Subcutaneous abdominal adipose tissue (tissue), 5 donors: ENCODE measurements around the gene SDCBP2.

Experiments
- H3K27ac ChIP-seq: one replicate; pipeline ENCODE4 v1.7.0; 2013; ENCODE audit warnings: low read depth, mild to moderate bottlenecking, inconsistent platforms, low read length, moderate library complexity
- H3K27me3 ChIP-seq, 5 donors: one replicate each; pipeline ENCODE4 v1.7.0; 2013; ENCODE audit warnings: low read length in 5 of 5, inconsistent platforms in 1 of 5; ENCODE audit not compliant: control insufficient read depth in 5 of 5, insufficient read depth in 4 of 5
- H3K36me3 ChIP-seq, 5 donors: one replicate each; pipeline ENCODE4 v1.7.0; 2013; ENCODE audit warnings: low read length in 5 of 5; ENCODE audit not compliant: control insufficient read depth in 5 of 5, insufficient read depth in 5 of 5
- H3K4me1 ChIP-seq, 5 donors: one replicate each; pipeline ENCODE4 v1.7.0; 2013; ENCODE audit warnings: low read length in 5 of 5, mild to moderate bottlenecking in 3 of 5, moderate library complexity in 1 of 5; ENCODE audit not compliant: control insufficient read depth in 5 of 5, insufficient read depth in 5 of 5
- H3K4me3 ChIP-seq, 5 donors: one replicate each; pipeline ENCODE4 v1.7.0; 2013; ENCODE audit warnings: low read length in 5 of 5, low read depth in 1 of 5
- H3K9ac ChIP-seq, 5 donors: one replicate each; pipeline ENCODE4 v1.7.0; 2013; ENCODE audit warnings: low read length in 5 of 5, mild to moderate bottlenecking in 4 of 5, moderate library complexity in 3 of 5
- H3K9me3 ChIP-seq, 5 donors: one replicate each; pipeline ENCODE4 v1.7.0; 2013; ENCODE audit warnings: low read length in 5 of 5; ENCODE audit not compliant: control insufficient read depth in 5 of 5
- donor health status: healthy.
- donor health status: healthy.
- donor health status: healthy.
- donor health status: healthy.
- donor health status: healthy.

Gene SDCBP2

DNA sequence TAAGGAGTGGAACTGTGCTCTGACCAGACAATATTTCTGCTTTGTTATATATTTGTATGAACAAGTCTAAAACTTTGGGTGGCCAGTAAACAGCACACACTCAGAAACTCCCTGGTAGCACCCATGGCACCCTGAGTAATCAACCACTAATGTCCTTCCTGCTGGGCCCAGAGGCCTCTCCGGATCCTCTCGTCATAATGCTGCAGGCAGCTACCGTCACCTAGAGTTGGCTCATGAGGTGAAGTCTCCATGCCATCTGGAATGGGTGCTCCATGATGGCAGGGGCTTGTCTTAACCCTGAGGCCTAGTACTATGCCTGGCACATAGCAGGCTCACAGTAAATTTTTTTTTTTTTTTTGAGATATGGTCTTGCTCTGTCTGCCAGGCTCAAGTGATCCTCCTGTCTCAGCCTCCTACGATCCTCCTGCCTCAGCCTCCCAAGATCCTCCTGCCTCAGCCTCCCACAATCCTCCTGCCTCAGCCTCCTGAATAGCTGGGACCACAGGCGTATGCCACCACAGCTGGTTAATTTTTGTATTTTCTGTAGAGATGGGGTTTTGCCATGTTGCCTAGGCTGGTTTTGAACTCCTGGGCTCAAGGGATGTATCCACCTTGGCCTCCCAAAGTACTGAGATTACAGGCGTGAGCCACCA, 3.0 kb upstream of the SDCBP2 start:
- H3K4me1 ChIP-seq: peaks cover 20 to 87% (median 51%) of the 10 kb centered on the region in 5 donors
- peak overlapping the region; percentile 100 for H3K27ac ChIP-seq
- peaks cover 0 to 8% (median 3%) of the 10 kb centered on the region in 5 donors for H3K36me3 ChIP-seq

DNA sequence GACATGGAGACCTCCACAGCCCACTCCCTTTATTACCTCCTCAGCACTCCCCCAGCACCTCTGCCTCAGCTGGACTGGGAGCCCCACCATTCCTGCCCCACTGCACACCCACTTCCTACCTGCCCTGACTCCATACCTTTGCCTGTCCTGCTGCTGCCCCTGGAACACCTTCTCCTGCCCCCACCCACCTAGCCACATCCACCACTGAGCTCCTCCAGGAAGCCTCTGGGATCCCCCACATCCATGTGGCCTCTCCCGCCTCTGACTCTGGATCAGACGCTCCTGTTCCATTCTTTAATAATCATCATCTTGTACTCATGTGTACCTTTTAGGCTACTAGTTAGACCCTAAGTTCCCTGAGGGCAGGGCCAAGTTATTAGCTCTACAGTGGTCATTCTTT, 2.2 kb upstream of the SDCBP2 start:
- H3K27me3 ChIP-seq: no peaks in the 10 kb centered on the region
- H3K4me3 ChIP-seq: no peak overlapping the region
- peaks cover 25 to 87% (median 51%) of the 10 kb centered on the region in 5 donors for H3K4me1 ChIP-seq
- peak overlapping the region; percentile 100 for H3K27ac ChIP-seq
- peaks cover 0 to 8% (median 3%) of the 10 kb centered on the region in 5 donors for H3K36me3 ChIP-seq
- H3K9me3 ChIP-seq: no peaks in the 10 kb centered on the region
- H3K9ac ChIP-seq: peak overlapping the region in 2 of 5 donors; percentile 22 to 84

More for the DNA sequence above, 3.0 kb upstream of the SDCBP2 start:
- H3K9ac ChIP-seq: no peak overlapping the region
- H3K4me3 ChIP-seq: no peak overlapping the region
- H3K9me3 ChIP-seq: no peaks in the 10 kb centered on the region
- no peaks in the 10 kb centered on the region for H3K27me3 ChIP-seq

DNA sequence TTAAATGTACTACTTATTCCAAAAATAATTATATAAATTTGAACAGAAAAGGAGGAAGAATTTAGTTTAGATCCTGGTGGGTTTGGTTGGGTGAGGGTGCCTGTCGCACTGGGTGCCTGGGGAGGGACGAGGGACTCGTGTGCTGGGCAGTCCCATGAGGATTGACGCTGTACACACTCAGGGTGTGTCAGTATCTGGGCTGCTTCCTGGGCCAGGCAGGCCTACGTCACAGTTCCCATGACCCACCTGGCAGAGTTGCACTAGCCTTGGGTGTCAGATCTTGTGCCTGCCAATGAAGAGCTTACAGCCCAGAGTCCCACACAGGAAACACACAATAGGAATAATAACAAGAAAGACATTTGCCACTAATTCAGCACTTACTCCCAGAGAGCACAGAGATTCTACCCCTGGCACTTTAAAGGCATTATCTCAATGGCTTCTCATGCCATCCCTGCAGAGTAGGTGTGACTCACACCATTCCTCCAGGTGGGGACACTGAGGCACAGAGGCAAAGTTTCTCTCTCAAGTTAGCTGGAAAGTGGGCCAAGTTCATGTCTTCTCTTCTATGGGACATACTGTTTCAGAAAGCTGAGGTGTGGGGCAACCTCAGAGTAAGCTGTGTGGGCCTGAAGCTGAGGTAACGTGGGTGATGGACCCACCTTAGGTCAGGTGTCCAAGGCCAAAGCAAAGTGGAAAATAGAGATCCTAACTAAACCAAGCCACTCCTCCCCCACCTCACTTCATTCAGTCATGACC, 1.3 kb upstream of the SDCBP2 start:
- H3K9me3 ChIP-seq: no peaks in the 10 kb centered on the region
- peak overlapping the region in 1 of 5 donors; percentile 36 for H3K4me3 ChIP-seq
- H3K27me3 ChIP-seq: peaks cover 0 to 3% (median 0%) of the 10 kb centered on the region in 5 donors
- H3K36me3 ChIP-seq: peaks cover 0 to 8% (median 3%) of the 10 kb centered on the region in 5 donors
- H3K27ac ChIP-seq: peak overlapping the region; percentile 100
- H3K9ac ChIP-seq: peak overlapping the region; percentile 32 to 84 (median 45)
- peaks cover 31 to 85% (median 53%) of the 10 kb centered on the region in 5 donors for H3K4me1 ChIP-seq

DNA sequence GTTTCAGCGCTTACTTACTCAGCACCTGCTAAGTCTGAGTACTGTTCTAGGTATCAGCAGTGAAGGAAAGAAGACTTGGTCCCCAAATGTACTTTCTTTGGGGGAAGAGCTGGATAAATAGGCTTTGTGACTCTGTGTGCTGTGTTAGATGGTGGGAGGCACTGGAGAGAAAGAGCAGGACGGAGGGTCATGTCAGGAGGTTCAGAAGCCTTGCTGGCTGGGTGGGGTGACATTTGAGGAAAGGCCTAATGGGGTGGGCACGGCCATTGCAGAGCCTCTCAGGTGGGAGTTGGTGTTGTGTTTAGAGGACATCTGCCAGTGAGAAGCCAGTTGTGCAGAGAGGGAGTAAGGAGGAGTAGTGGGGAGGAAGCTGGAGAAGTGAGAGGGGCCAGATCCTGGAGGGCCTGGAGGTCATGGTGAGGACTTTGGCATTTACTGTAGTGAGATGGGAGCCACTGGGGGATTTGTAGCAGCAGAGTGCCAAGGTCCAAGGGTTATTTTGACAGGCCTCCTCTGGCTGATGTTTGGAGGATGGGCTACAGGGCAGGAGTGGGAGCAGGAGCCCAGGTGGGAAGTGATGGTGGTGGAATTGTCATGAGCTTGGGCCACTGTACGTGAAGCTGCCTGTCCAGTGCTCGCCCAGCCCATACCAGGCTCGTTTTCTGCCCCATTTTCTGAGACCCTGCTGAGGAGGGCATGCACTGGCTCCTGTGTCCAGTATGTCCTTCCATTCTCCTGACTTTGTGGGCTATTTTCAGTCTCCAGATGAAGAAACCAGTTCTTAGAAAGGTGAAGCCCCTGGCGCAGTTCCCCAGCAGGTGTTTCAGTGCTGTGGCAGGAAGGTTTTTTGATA, 886 bp downstream of the SDCBP2 start:
- Histone ChIP-seq H3K9ac (peak overlapping the region; percentile 57 to 99 (median 68)), H3K27ac (peak overlapping the region; percentile 100), H3K27me3 (peaks cover 0 to 3% (median 0%) of the 10 kb centered on the region in 5 donors), H3K4me3 (peak overlapping the region in 2 of 5 donors; percentile 2 to 6), H3K9me3 (no peaks in the 10 kb centered on the region), H3K36me3 (peaks cover 0 to 7% (median under 1%) of the 10 kb centered on the region in 5 donors), H3K4me1 (peaks cover 39 to 89% (median 69%) of the 10 kb centered on the region in 5 donors)

DNA sequence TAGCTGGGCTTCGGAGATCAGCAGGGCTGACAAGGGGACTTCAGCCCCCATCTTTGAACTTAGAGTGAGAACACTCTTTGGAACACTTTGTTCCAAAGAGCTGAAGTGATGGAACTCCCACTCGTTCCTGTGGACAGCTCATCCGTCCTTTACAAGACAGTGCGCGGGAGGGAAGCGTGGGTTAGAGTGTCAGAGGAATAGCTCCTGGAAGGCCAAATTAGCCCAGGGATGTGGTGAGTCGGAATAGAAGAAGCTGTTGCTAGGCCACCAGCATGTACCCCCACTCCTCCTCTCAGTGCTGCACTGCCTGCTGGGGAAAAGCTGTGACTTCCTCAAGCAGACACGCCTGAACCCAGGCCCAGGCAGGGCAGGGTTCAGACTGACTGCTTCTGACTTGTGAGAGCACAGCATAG, 1.7 kb downstream of the SDCBP2 start:
- H3K4me1 ChIP-seq: peaks cover 40 to 87% (median 75%) of the 10 kb centered on the region in 5 donors
- H3K27ac ChIP-seq: peak overlapping the region; percentile 100
- H3K9ac ChIP-seq: peak overlapping the region; percentile 46 to 99 (median 91)
- peaks cover 0 to 3% (median 0%) of the 10 kb centered on the region in 5 donors for H3K27me3 ChIP-seq
- H3K36me3 ChIP-seq: no peaks in the 10 kb centered on the region
- H3K4me3 ChIP-seq: peak overlapping the region in 1 of 5 donors; percentile 2
- no peaks in the 10 kb centered on the region for H3K9me3 ChIP-seq

DNA sequence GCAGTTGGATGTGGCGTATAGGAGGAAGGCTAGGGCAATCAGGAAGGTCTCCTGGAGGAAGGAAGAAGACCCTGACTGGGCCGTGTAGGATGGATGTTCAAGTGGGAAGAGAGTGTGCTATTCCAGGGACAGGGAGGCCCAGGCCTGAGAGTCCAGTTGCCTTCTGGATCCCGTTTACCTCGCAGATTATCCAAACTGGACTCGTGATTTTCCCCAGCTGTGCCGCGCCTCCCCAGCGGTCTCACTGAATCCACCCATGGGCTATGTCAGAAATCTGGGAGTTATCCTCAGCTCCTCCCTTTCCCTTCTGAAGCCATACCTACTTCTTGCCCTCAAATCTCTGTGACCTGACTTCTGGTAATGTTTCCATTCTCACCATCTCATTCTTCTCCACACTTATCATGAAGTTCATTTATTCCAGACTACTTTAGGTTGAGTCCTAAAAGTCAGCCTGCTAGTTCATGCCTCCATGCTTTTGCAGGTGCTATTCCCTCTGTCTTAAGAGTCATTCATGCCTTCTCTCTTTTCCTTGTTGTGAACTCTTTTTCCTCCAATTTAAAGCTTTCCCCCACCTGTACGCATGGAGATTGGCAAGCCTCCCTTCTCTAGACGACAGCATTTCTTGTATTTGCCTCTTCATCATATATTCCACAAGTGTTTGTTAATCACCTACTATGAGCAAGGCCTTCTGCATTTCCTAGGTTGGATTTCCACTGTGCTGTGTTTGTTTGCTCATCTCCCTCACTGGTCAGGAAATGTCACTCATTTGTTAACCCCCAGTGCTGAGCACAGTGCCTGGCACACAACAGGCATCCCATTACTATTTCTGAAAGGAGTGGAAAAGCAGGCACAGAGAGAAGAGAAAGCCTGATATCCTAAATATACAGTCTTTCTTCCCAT, 2.7 kb downstream of the SDCBP2 start:
- Histone ChIP-seq H3K36me3 (no peaks in the 10 kb centered on the region), H3K9ac (peak overlapping the region; percentile 67 to 99 (median 97)), H3K9me3 (no peaks in the 10 kb centered on the region), H3K27me3 (peaks cover 0 to 3% (median 0%) of the 10 kb centered on the region in 5 donors), H3K4me1 (peaks cover 41 to 90% (median 84%) of the 10 kb centered on the region in 5 donors), H3K4me3 (peak overlapping the region; percentile 54 to 88 (median 79)), H3K27ac (peak overlapping the region; percentile 100)

DNA sequence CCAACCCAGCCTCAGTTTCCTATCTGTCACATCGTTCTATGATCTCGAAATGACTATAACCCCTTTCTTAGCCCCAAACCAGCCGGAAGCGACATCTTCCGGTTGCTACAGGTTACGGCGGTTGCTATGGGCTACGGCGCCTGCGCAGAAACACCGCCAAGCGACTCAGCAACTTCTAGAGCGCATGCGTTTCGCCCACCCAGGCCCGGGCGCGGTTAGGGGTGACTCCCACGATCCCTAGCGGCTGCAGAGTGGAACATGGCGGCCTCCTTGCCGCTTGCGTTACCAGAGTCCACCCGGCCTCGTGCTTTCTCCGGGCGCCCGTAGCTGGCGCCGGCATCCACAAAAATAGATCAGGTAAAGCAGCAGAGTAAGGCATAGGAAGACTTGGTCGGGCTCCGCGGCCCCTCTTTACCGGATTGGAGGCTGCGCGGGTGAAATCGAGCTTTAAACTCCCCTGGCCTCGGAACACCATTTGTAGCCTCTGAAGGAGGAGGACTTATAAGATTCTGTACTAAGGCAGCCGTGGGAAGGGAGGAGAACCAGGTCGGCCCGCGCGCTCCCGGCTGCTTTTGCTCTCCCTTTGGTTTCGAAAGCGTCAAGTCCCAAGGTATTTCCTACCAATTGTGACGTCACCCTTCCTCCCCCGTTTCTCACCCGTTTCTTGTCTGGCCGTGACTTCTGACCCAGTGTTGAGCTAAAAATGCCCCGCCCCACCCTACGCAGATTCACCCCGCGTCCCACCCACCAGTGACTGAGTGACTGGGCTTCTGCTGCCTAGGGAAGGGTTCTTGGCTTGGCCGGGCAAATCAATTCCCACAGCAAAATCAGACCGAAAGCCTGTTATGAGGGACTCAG, 3.5 kb downstream of the SDCBP2 start:
- Histone ChIP-seq H3K9ac (peak overlapping the region; percentile 97 to 100 (median 99)), H3K9me3 (no peaks in the 10 kb centered on the region), H3K27ac (peak overlapping the region; percentile 100), H3K36me3 (no peaks in the 10 kb centered on the region), H3K27me3 (peaks cover 0 to 3% (median 0%) of the 10 kb centered on the region in 5 donors), H3K4me1 (peaks cover 37 to 88% (median 79%) of the 10 kb centered on the region in 5 donors), H3K4me3 (peak overlapping the region; percentile 69 to 88 (median 79))

DNA sequence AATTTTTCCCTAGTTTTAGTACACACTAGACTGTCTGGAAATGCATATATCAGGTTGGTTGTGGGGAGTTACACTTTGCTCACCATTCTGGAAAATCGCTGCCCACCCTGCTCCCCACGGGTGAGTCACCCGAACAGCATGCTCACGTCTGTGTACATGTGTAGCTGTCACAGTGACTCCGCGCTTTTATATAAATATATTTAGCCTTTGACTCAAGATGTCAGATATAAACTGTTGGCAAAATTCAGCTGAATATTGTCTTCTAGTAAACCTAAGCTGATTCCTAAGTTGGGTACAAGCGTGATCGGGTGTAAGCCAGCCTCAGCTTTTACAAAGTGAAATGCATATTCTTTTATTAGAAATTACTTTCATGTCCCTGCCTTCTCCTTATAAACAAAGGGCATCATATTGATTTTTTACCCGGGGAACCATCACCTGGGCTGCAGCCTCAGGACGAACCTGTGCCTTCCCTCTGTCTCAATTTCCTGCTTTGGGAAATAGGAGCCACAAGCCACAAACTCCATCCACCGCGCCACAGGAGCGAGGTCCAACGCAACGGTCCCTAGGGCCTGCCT, 4.3 kb downstream of the SDCBP2 start:
- peak overlapping the region; percentile 100 for H3K27ac ChIP-seq
- H3K36me3 ChIP-seq: no peaks in the 10 kb centered on the region
- no peaks in the 10 kb centered on the region for H3K9me3 ChIP-seq
- H3K27me3 ChIP-seq: peaks cover 0 to 3% (median 0%) of the 10 kb centered on the region in 5 donors
- H3K9ac ChIP-seq: peak overlapping the region; percentile 48 to 100 (median 99)
- peak overlapping the region; percentile 41 to 88 (median 76) for H3K4me3 ChIP-seq
- peaks cover 33 to 81% (median 72%) of the 10 kb centered on the region in 5 donors for H3K4me1 ChIP-seq
